H1 (cell line): Measurements from ENCODE around the gene KIF13A.

Experiments
- ASH2L ChIP-seq: fragments of 200-600, 300-600 bp; sonication (generic); IDR thresholded peaks from one replicate; pipeline ENCODE4 v1.7.1; 2017; ENCODE audit warnings: low read length
- BCL11A ChIP-seq, 2 experiments: IDR thresholded peaks; one replicate each; pipeline ENCODE4 v1.6.1; 2011; ENCODE audit warnings: low read depth in 2 of 2, low read length in 2 of 2, mild to moderate bottlenecking in 2 of 2
- CEBPB ChIP-seq: IDR thresholded peaks from 2 replicates; pipeline ENCODE4 v1.6.1; 2012; ENCODE audit warnings: low read depth, low read length
- CHD2 ChIP-seq: IDR thresholded peaks from 2 replicates; pipeline ENCODE4 v1.6.1; 2012; ENCODE audit warnings: low read length, improper control_type of control experiment
- CTCF ChIP-seq, 3 experiments: IDR thresholded peaks; 1 replicate in 2 of 3; 2 replicates in 1 of 3; pipeline versions ENCODE4 v1.5.1 to v1.6.1; 2011; ENCODE audit warnings: low read length in 3 of 3, mild to moderate bottlenecking in 3 of 3, inconsistent platforms in 2 of 3, low read depth in 1 of 3, moderate library complexity in 1 of 3; ENCODE audit not compliant: insufficient read depth in 1 of 3; ENCODE audit errors: control extremely low read depth in 1 of 3
- EP300 ChIP-seq, 2 experiments: IDR thresholded peaks; 1 replicate in 1 of 2; 2 replicates in 1 of 2; pipeline ENCODE4 v1.6.1; 2011 to 2012; ENCODE audit warnings: low read depth in 2 of 2, low read length in 2 of 2, mild to moderate bottlenecking in 2 of 2, borderline replicate concordance in 1 of 2, inconsistent platforms in 1 of 2, moderate library complexity in 1 of 2
- JUND ChIP-seq: IDR thresholded peaks from 2 replicates; pipeline ENCODE4 v1.6.1; 2011; ENCODE audit warnings: mild to moderate bottlenecking, improper control_type of control experiment, low read length
- MAX ChIP-seq: IDR thresholded peaks from 2 replicates; pipeline ENCODE4 v1.6.1; 2012; ENCODE audit warnings: inconsistent platforms
- POLR2A ChIP-seq, 2 experiments: IDR thresholded peaks; 1 replicate in 1 of 2; 2 replicates in 1 of 2; pipeline ENCODE4 v1.6.1; 2011; ENCODE audit warnings: low read depth in 2 of 2, low read length in 2 of 2, mild to moderate bottlenecking in 2 of 2; ENCODE audit errors: control extremely low read depth in 1 of 2
- POLR2AphosphoS5 ChIP-seq: IDR thresholded peaks from 2 replicates; pipeline ENCODE4 v1.6.1; 2011; ENCODE audit warnings: low read depth, low read length
- SRF ChIP-seq: IDR thresholded peaks from 2 replicates; pipeline ENCODE4 v1.6.1; 2011; ENCODE audit warnings: mild to moderate bottlenecking, low read depth, low read length, moderate library complexity
- YY1 ChIP-seq: IDR thresholded peaks from 2 replicates; pipeline ENCODE4 v1.6.1; 2011; ENCODE audit warnings: low read depth, mild to moderate bottlenecking, low read length

- TF ChIP-seq POLR2AphosphoS5: no peak
- TF ChIP-seq CTCF (IDR thresholded peaks at IDR 0.05; ENCODE audit: control extremely low read depth in 1 of 3, insufficient read depth in 1 of 3, low read depth in 1 of 3, low read length in 3 of 3): no peak
- no peak for TF ChIP-seq POLR2A (IDR thresholded peaks at IDR 0.05; ENCODE audit: control extremely low read depth in 1 of 2, low read depth in 2 of 2, low read length in 2 of 2)
- TF ChIP-seq EP300 (IDR thresholded peaks at IDR 0.05; ENCODE audit: borderline replicate concordance in 1 of 2, low read depth in 2 of 2, low read length in 2 of 2): no peak
- TF ChIP-seq MAX: no peak
- no peak for TF ChIP-seq CHD2
- TF ChIP-seq BCL11A (IDR thresholded peaks at IDR 0.05; ENCODE audit: low read depth in 2 of 2, low read length in 2 of 2): no peak
- no peak for TF ChIP-seq JUND
- no peak for TF ChIP-seq YY1
- no peak for TF ChIP-seq ASH2L
- TF ChIP-seq CEBPB: no peak
- no peak for TF ChIP-seq SRF
These were observed 78.6 kb downstream of the KIF13A start for GRCh38 chr6:17908831-17909230.
